Neural progenitor cell (in vitro differentiated cells): Measurements from ENCODE around the gene MYMX.

Experiments used
- EZH2 ChIP-seq: fragments of 200-600 bp; sonication (generic); IDR thresholded peaks from 2 replicates; pipeline ENCODE4 v1.6.1; 2017; ENCODE audit warnings: antibody characterized with exemption, mild to moderate bottlenecking, moderate library complexity
- TF ChIP-seq, protein P1 (sequence below): fragments of 200-600 bp; sonication (generic); IDR thresholded peaks from 2 replicates; pipeline ENCODE4 v1.5.1; 2017; ENCODE audit warnings: antibody characterized with exemption, mild to moderate bottlenecking

DNA sequence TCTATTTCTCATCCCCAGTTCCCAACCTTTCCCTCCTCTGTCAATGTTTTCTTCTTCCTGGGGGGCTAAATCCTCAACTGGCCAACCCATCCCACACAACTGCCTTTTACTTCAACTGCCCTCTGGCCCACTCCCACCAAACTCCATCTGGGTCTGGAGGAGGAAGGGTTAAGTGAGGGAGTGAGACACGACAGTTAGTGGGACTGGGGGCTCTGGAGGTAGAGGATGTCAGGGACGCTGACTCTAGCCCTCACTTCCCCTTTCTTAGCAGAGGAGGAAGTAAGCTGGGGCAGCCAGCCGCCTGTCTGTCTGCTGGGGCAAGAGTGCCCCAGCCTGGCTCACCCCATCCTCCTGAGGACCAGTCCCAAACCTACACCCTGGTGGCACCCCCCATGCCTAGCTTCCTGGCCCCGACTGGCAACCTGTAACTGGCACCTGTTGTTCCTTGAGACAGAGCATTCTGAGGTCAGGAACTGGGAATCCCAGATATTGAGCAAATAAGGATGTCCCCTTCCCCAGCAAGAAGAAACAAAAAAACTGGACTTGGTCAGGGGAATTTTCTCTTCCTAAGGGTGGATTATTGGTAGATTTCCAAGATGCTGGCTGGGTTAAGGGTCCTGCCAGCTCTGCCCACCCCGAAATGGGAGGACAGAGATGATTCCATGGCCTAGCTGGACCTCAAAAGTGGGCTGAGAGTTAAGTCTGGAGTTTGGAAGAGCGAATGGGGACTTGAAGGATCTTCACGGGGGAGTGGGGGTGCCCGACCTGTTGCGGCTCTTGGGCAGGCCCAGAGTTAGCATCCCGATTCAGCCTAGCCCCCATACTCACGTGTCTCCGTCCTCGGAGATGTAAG, 47.7 kb downstream of the MYMX start:
- TF ChIP-seq, protein P1, sequence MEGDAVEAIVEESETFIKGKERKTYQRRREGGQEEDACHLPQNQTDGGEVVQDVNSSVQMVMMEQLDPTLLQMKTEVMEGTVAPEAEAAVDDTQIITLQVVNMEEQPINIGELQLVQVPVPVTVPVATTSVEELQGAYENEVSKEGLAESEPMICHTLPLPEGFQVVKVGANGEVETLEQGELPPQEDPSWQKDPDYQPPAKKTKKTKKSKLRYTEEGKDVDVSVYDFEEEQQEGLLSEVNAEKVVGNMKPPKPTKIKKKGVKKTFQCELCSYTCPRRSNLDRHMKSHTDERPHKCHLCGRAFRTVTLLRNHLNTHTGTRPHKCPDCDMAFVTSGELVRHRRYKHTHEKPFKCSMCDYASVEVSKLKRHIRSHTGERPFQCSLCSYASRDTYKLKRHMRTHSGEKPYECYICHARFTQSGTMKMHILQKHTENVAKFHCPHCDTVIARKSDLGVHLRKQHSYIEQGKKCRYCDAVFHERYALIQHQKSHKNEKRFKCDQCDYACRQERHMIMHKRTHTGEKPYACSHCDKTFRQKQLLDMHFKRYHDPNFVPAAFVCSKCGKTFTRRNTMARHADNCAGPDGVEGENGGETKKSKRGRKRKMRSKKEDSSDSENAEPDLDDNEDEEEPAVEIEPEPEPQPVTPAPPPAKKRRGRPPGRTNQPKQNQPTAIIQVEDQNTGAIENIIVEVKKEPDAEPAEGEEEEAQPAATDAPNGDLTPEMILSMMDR, result no peak
- TF ChIP-seq EZH2, result no peak
